GM19239 (cell line): ENCODE results near the gene KCTD16.

Experiments used
- DNase-seq: peaks from one replicate; pipeline ENCODE4 v3.0.0; 2011; ENCODE audit warnings: low spot score; ENCODE audit not compliant: insufficient read length
- FAIRE-seq: peaks from 2 replicates; lab custom pipeline; 2011; peaks lifted over from hg19 to GRCh38; lab: Jason Lieb, UNC

The KCTD16 gene

GRCh38 chr5:144156767-144157171, 13.9 kb upstream of the KCTD16 start:
- FAIRE-seq, result no peak
- DNase-seq, result no peak

- no peak for DNase-seq
- FAIRE-seq, result no peak
Measured at GRCh38 chr5:144162686-144163085, 8.0 kb upstream of the KCTD16 start.

GRCh38 chr5:144166696-144167095, 4.0 kb upstream of the KCTD16 start:
- FAIRE-seq (no peak), DNase-seq (no peak)

GRCh38 chr5:144167998-144168397, 2.7 kb upstream of the KCTD16 start:
- FAIRE-seq, result no peak
- DNase-seq, result no peak

- FAIRE-seq (no peak), DNase-seq (no peak)
Measured at GRCh38 chr5:144169904-144170275, 783 bp upstream of the KCTD16 start.

- DNase-seq, result no peak
- no peak for FAIRE-seq
Measured at GRCh38 chr5:144173766-144174165, 3.1 kb downstream of the KCTD16 start.

- DNase-seq (no peak), FAIRE-seq (no peak)
Measured at GRCh38 chr5:144177548-144177947, 6.9 kb downstream of the KCTD16 start.

- no peak for DNase-seq
- FAIRE-seq, result no peak
Measured at GRCh38 chr5:144179226-144179625, 8.6 kb downstream of the KCTD16 start.

- no peak for DNase-seq
Measured at GRCh38 chr5:144183254-144183889, 12.7 kb downstream of the KCTD16 start.

GRCh38 chr5:144187699-144188294, 17.1 kb downstream of the KCTD16 start:
- FAIRE-seq (peak; percentile 95), DNase-seq (no peak)

More at GRCh38 chr5:144183254-144183889, 12.7 kb downstream of the KCTD16 start:
- FAIRE-seq, result no peak

GRCh38 chr5:144189800-144190429, 19.2 kb downstream of the KCTD16 start:
- DNase-seq (no peak), FAIRE-seq (no peak)

- no peak for DNase-seq
Measured at GRCh38 chr5:144191531-144191930, 20.9 kb downstream of the KCTD16 start.

GRCh38 chr5:144191998-144192397, 21.3 kb downstream of the KCTD16 start:
- peak; percentile 35 for DNase-seq
- peak; percentile 100 for FAIRE-seq

More at GRCh38 chr5:144191531-144191930, 20.9 kb downstream of the KCTD16 start:
- no peak for FAIRE-seq

GRCh38 chr5:144192661-144193060, 22.0 kb downstream of the KCTD16 start:
- FAIRE-seq, result peak; percentile 73
- DNase-seq, result no peak

GRCh38 chr5:144194144-144194543, 23.5 kb downstream of the KCTD16 start:
- no peak for FAIRE-seq
- DNase-seq, result no peak

GRCh38 chr5:144195448-144195847, 24.8 kb downstream of the KCTD16 start:
- DNase-seq, result no peak
- no peak for FAIRE-seq

GRCh38 chr5:144196612-144197011, 25.9 kb downstream of the KCTD16 start:
- FAIRE-seq, result no peak
- DNase-seq, result no peak

GRCh38 chr5:144198386-144198785, 27.7 kb downstream of the KCTD16 start:
- no peak for DNase-seq
- FAIRE-seq, result no peak

- DNase-seq, result no peak
- FAIRE-seq, result no peak
Measured at GRCh38 chr5:144201588-144201987, 30.9 kb downstream of the KCTD16 start.

- DNase-seq (no peak), FAIRE-seq (no peak)
Measured at GRCh38 chr5:144202072-144202471, 31.4 kb downstream of the KCTD16 start.

GRCh38 chr5:144202726-144203125, 32.1 kb downstream of the KCTD16 start:
- FAIRE-seq (no peak), DNase-seq (no peak)
